C1 segment of cervical spinal cord (tissue), 14 donors: Measurements from ENCODE around the gene PRPF18.
A peak's percentile ranks its signal among the peaks of the same experiment; 100 is the strongest.

Experiments
- DNase-seq, 14 donors: peaks; one replicate each; lab custom pipeline; 2025; lab: John Stamatoyannopoulos, UW

PRPF18 gene

DNA sequence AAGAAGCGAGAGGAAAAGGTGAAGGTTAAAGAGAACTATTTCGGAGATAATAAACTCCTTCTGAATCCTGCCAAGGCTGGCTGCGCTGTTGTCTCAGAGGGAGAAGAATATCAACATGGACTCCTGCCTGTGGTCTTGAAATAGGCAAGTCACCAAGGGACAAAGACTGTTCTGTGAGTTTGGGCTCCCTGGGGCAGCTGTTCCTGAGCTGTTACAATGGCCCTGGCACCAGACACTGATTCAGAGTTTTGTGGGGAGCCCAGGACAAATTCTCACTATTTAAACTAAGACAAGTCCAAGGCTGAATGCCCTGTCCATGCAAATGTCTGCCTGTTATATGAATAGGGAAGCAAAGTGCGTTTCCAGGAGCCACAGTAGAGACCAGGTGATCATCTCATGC is 81.4 kb downstream of the PRPF18 start:
- DNase-seq = peak in 6 of 14 donors; percentile 6 to 58 (median 32)

DNA sequence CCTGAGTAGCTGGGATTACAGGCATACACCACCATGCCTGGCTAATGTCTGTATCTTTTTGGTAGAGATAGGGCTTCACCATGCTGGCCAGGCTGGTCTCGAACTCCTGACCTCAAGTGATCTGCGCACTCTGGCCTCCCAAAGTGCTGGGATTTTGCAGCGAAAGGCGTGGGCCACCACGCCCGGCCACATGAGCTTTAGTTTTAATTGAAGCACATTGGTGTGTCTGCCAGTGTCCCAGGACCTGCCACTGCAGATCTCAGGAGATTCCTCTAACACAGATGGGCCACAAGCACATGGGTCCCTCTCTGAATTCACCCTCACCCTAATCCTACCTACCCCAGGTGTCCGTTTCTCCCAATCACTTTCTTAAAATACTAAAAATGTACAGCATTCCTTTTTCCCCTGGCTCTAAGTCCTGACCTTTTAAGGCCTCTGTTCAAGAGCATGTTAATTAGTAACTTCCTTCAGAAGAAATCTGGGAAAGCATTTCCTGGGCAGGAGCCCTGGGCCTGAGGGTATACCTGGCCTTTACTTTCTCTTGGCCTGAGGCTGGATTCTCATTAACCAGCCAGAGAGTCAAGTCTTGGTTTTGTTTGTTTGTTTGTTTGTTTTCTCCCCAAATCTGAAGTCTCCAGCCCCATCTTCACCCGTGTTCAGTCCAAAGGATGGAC is 82.6 kb downstream of the PRPF18 start:
- peak in 1 of 14 donors; percentile 2 for DNase-seq

DNA sequence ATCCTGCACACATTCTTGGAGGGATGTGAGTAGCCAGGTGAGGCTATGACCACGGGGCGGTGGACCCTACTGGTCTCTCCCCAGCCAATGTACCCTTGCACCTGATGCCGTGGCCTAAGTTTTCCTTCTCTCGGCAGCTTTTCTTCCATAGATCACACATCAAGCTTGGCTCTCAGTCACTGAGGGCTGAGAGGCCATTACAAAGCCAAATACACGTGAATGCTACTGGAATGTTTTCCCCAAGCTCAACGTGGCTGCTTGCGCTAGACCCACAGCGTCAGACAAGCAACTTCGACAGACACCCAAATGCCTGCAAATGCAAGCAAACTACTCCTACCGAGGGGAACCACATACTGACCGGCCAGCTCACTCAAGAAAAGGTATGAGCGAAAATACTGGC is 83.1 kb downstream of the PRPF18 start:
- no peak for DNase-seq

DNA sequence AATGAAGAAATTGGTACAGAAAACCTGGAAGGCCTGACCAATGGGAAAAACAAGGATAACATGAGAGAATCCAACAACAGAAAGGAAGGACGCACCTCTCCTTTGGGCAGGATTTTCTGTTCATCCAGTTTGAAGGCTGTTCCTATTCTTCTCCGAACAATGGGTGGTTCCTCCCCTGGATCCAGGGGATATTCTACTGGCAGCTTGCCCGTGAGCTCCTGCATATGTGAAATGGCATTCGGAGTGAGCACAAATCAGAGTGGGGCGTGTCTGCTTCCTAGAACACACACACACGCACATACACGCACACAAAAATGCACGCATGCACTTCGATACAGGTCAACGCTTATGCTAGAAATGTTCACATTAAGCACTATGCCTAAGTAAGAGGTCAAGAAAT is 83.5 kb downstream of the PRPF18 start:
- DNase-seq = no peak

DNA sequence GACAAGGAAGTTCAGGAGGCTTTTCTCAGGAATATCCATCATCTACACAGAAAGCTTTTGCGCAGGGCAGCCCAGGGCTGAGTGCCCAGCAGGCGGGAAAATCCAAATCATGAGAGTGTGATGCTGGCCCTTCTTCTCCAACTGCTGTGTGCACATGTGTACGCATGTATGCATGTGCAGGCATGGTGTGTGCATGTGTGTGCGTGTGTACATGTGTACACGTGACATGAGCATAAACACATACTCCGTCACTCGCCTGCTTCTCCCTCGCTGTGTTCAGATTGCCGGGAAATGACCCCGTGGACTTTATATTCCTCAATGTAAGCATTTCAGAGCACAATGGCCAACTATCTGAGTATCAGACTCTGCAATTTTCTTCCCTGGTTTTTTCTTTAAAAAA is 85.1 kb downstream of the PRPF18 start:
- no peak for DNase-seq

DNA sequence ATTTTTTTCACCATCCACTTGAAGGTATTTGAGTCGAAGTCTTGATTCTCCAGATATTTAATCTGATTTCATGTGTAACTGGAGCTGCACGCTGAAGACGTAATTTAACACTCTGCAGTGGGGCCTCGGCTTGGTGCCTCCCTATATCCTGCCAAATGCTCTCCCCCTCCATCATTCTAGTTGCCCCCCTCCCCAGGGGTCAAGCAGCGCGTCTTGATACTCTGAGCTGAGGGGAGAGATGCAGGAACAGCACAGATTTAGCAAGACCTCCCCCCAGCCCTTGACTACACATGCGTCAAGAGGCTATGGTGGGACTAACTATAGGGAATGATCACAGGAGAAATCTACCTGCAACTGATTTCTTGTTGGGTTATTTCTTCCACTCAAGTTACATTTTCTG is 85.8 kb downstream of the PRPF18 start:
- no peak for DNase-seq

DNA sequence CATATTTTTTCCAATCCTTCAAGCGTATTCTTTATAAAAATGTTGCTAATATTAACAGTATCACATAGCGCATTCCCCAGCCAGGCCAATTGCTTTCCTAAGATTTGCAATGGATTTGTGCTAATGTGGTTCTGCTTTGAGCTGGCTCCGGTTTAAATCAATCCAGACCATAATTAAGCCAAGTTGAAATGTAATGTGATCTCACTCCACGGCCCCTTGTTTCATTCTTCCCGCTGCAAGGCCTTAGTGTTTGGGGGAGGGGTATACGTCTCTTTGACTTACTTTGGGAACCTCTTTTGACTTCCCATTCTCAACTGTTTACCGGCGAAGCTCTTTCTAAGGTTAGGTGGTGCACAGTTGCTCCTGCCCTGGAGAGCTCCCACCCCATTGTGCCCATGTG is 86.4 kb downstream of the PRPF18 start:
- DNase-seq = no peak

DNA sequence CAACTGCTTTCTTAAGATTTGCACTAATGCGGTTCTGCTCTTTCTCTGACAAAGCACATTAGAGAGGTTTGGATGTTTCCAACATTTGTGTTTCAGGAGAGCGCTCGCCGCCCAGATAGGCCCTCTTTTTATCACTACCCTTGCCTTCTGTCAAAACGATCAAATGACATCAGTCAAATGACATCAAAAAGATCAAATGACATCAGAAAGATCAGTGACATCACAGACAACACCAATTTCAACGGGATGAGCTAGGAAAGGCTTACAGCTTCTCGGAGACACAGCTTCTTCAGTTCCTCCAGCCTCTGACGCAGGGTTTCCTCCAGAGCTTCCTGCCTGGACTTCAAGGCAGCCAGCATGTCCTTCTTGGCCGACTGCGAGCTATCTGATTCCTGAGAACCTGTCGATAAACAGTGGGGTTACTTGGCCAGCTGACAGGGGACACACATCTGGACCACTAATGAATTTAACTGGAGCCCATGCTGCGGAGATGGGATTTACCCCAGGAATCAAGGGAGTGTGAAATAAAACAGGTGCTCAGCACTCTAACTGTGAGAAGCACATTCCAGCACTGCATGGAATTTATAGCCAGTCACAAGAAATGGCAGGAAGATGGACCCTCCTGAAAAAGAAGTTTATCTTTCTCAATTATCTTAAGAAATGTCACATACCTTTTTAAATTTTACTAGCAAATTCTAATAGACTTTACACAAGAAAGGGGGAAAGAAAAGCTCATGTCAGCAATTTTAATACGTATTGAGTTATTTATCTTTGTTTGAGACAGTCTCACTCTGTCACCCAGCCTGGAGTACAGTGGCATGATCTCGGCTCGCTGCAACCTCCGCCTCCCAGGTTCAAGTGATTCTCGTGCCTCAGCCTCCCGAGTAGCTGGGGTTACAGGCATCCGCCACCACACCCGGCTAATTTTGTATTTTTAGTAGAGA is 88.2 kb downstream of the PRPF18 start:
- DNase-seq = no peak

DNA sequence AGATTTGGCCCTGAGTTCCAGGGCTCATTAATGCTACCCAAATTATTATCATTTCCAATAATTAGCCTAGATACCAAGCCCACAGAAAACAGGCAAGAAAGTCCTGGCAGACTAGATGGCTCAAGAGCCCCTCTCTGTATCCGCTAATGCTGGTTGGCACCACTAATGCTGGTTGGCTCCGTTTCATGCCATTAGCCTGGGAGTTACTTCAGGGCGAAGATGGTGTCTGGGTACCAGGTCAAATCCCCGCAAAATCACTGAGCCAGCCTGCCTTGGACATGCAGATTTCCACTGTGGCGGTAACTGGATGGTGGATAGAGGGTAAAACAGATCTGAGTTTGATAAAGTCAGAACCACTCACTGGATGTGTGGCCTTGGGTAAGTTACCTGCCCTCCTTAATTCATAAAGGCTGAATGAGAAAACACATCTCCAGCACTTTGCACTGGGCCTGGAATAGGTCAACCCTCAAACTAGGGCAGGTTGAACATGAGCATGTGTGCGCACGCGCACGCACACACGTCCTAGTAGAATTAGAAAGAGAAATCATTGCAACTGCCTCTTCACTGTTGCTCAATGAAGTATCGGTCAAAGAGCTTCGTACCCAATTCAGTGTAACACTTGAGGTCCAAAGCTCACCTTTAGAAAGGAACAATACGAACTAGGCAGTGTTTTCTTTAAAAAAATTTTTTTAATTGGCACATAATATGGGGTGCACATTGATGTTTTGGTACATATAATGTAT is 91.5 kb downstream of the PRPF18 start:
- DNase-seq = no peak
